HG03378 (cell line): Measurements from ENCODE around the gene VMO1.

Source experiments
- ATAC-seq: cut with Tn5 transposase; IDR thresholded peaks from one replicate; pipeline ENCODE4 v1.9.1; 2021; ENCODE audit warnings: mild to moderate bottlenecking, moderate library complexity; ENCODE audit not compliant: unreplicated experiment

The VMO1 gene

DNA sequence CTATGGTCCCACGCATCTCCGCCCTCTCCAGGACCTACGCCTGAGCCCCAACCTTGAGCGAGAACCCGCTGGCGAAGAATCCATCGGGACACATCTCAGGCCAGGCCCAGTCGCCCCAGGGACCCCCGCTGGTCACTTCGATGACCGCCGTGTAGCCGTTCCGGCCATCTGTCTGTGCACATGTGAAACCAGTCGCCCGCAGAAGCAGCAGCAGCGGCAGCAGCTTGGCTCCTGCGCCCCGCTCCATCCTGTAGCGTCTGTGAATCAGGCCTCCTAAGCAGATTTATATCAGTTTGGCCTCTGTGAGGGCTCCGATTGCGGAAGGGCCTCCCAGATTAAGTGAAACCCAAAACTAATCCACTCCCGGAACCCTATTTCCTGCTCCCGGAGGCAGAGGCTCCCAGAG is at the start of gene VMO1:
Gene VMO1, minus strand, starts transcription at position 259 of the 406 bp plus-strand sequence. Its CDS starts 12 bp downstream, at position 247.
- no peak for ATAC-seq

DNA sequence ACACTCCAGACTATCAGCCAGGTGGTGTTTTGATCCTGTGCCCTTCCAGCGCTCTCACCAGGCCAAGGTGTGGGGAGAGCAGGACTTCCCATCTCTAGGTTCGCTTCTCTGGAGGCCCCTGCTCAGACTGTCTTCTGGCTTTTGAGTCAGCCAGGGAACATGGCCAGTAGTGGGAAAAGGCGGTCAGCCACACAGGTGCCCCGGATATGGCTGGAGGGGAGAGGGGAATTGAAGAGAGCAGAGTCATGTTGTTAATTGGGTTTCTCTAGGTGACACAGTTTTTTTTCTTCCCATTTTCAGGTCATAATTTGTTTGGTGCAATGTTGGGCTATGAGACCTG is 48.5 kb upstream of the VMO1 start:
- ATAC-seq = no peak

DNA sequence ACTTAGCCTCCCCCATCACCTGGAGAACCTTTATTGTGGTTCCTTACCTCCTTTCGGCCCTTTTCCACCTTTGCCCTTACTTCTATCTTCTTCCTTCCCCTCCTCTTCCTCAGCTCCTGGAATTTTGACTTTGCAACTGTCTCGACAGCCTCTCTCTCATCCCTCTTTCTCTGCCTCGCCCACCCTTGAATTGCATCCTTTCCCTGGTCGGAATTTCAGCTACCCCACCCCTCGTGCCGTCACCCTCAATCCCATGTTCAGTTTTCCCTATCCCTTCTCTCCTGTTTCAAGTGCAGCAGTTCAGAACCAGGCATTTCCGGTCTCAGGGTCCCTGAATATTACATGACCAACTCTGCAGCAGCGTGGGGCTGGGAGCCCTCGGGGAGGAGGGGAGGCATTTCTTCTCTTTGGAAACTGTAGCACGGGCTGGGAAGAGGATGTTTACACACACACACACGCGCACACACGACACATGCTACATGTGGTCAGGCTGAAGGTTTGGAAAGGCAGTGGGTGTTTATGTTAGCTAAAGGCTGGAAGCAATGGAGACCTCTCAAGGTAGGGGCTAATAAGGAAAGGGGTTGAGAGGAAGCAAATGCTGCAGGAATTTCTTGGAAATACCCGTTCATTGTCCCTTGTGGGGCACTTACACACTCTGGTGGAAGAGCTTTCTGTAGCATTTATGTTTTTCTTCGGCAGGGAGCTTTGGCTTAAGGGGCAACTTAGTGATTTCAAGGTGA is 47.9 kb upstream of the VMO1 start:
- ATAC-seq = no peak

GRCh38 chr17:4833178-4833940 is 47.2 kb upstream of the VMO1 start, which contains the start of gene MINK1:
MINK1 (plus strand) TSS chr17:4833340; CDS start chr17:4833584, 244 bp downstream.
- ATAC-seq = peak; percentile 78

- peak; percentile 22 for ATAC-seq
Observed at GRCh38 chr17:4832829-4833177, 46.6 kb upstream of the VMO1 start.

GRCh38 chr17:4827399-4827798 is 41.2 kb upstream of the VMO1 start:
- ATAC-seq = no peak

DNA sequence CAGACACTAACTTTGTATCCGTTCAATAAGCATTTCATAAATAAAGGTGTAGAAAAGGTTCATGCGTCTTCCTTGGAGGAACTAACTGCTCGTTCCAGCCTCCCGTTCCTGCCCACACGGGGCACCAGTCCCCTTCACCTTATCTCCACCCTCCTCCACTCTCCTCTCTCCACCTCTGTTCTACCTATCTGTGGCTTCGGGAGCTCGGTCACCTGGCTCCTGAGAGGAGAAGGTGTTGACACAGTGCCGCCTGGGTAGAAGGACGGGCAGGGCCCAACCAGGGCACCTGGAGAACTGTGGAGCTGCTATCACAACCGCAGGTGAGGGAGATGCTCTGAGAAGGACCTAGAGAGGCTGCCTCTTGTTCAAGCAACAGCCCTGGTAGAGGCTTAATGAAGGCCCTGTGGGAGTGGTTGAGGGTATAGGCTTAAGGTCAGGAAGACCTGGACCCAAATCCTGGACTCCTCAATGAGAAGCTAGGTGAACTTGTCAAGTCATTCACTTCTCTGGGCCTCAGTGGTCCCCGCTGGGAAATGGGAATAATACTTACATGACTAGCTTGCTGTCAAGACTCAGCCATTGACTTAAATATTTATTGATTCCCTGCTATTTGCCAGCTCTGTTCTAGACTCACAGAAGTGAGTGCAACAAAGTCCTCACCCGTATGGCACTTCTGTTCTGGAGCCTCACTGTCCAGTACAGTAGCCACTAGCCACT is 37.4 kb upstream of the VMO1 start:
- no peak for ATAC-seq

DNA sequence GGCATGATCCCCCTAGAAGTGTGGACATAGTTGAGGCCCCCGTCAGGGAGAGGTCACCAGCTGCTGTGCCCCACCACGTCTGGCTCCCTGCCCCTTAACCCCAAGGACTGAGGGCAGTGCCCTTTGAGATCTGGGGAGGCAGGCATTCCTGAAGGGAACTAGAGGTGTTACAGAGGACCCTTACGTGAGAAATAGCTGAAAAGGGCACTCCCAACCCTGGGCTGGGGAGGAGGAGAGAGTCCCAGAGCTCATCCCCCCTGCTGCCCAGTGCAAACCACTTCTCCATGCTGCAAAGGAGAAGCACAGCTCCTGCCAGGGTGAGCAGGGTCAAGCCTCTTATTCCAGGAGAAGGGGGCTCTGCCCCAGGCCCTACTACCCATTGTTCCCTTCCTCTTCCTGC is 36.7 kb upstream of the VMO1 start:
- ATAC-seq = no peak

DNA sequence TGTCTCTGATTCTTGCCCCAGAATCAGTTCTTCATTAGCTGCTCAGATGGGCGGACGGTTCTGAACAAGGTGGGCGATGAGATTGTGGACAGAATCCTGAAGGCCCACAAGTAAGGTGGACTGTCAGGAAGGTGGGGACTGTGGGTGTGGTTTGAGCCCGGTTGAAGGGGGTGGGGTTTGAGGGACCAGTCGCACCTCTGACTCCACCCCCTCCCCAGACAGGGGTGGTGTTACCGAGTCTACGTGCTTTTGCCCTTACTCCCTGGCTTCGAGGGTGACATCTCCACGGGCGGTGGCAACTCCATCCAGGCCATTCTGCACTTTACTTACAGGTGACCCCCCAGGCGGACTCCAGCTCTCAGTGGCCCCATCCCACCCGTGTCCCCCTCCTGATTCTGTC is 32.1 kb upstream of the VMO1 start:
- no peak for ATAC-seq

- no peak for ATAC-seq
Observed at GRCh38 chr17:4816826-4817225, 30.7 kb upstream of the VMO1 start.

- no peak for ATAC-seq
Observed at GRCh38 chr17:4815043-4815675, 29.0 kb upstream of the VMO1 start.

DNA sequence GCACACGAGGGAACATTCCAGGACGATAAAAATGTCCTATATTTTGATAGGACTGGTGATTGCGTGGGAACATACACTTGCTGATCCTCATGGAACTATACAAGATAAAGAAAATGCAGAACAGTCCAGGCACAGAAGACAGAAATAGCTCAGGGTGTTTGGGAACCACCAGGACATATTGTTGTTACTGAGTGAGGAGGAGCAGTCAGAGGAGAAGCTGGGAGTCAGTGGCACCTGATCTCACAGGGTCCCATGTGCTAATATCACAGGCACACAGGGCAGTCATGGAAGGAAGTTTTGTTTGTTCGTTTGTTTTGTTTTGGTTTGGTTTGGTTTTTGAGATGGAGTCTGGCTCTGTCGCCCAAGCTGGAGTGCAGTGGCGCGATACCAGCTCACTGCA is 26.5 kb upstream of the VMO1 start:
- ATAC-seq = no peak

DNA sequence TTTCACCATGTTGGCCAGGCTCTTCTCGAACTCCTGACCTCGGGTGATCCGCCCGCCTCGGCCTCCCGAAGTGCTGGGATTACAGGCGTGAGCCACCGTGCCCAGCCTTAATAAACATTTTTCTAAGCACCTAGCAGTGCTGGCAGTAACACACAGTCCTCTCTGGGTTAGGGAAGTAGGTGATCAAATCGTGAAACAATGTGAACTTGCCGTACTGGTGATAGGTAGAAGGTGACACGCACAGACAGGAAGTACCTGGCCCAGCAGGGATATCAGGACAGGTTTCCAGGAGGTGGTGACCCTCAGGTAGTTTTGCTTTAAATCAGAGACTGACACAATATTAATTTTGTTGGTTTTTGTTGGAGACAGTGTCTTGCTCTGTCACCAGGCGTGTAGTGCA is 25.3 kb upstream of the VMO1 start:
- no peak for ATAC-seq

GRCh38 chr17:4810696-4811290 is 24.6 kb upstream of the VMO1 start:
- no peak for ATAC-seq

DNA sequence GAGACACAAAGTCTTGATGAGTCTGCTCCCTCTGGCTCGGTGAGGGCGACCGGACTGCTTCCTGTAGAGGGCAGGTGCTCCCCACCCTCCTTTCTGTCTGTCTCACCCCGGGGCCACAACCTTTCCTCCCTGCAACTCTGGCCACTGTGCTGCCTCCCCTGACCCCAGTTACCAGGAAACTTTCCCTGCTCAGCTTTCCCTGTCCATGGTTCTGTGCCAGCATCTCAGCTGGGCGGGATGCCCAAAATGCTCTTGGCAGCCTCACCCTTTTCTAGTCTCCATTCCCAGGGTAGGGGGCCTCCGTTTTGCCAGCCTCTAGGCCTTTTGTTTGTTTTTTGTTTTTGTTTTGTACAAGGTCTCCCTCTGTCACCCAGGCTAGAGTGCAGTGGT is 22.2 kb upstream of the VMO1 start:
- no peak for ATAC-seq

GRCh38 chr17:4807605-4808377 is 21.6 kb upstream of the VMO1 start:
- no peak for ATAC-seq

DNA sequence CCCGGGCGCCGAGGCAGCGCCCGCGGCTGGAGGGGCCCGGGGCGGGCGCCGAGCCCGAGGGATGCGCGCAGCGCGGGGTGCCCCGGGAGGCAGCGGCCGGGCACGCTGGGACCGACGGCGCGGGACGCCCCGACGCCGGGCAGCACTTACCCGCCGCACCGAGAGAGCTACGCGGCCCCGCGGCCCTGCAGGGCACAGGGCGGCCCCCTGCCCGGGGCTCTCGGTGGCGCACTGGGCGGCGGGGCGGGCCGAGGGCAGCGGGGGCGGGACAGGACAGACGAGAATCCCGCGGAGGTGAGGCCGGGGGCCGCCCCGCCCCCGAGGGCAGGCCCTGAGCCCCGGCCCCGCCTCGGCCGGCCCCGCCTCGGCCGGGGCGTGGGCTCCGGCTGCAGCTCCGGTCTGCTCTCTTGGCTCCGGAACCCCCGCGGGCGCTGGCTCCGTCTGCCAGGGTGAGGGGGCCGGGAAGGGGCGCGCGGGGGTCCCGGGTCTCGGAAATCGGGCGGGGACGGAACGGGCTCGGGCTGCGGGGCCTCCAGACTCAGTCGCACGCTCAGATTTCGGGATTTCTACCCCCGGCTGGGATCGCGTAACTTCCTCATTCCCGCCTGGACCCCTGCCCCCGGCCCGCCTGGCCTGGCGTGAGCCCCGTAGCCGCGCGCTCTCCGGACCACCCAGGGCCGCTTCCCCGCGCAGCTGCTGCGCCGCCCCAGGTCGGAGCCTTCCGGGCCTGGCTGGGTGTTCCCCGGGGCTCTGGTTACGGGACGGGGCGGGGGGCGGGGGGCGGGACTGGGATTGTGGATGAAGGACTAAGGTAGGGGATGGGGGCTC is 20.8 kb upstream of the VMO1 start, which contains the start of gene PLD2:
Gene PLD2, plus strand, starts transcription at position 376 of the 828 bp plus-strand sequence. CDS start 621 bp downstream, outside the sequence.
- no peak for ATAC-seq

- ATAC-seq = no peak
Observed at GRCh38 chr17:4806456-4806776, 20.3 kb upstream of the VMO1 start.

GRCh38 chr17:4802228-4802627 is 16.1 kb upstream of the VMO1 start, which contains the start of gene C17orf114:
C17orf114 (minus strand) TSS chr17:4802328.
- ATAC-seq = no peak
